ENCODE measurements around the gene TMEM44.

Gene TMEM44

GRCh38 chr3:194633349-194634004, at the start of gene TMEM44:
Gene TMEM44, minus strand, starts transcription at chr3:194633419. Its CDS starts 204 bp downstream, at chr3:194633215.
- DNase-seq (ENCODE audit: low read depth in 2 of 2), result peak; percentile 25 to 53

GRCh38 chr3:194682694-194683310, 49.6 kb upstream of the TMEM44 start:
- peak; percentile 51 to 58 for DNase-seq (ENCODE audit: low read depth in 2 of 2)

- no peak for DNase-seq (ENCODE audit: low read depth in 2 of 2)
These were observed 49.0 kb upstream of the TMEM44 start for GRCh38 chr3:194682189-194682693.

GRCh38 chr3:194680888-194681615, 47.8 kb upstream of the TMEM44 start:
- no peak for DNase-seq (ENCODE audit: low read depth in 2 of 2)

- no peak for DNase-seq (ENCODE audit: low read depth in 2 of 2)
These were observed 43.3 kb upstream of the TMEM44 start for GRCh38 chr3:194676471-194676870.

GRCh38 chr3:194675680-194676079, 42.5 kb upstream of the TMEM44 start:
- no peak for DNase-seq (ENCODE audit: low read depth in 2 of 2)

GRCh38 chr3:194675081-194675640, 41.9 kb upstream of the TMEM44 start:
- peak; percentile 61 to 66 for DNase-seq (ENCODE audit: low read depth in 2 of 2)

GRCh38 chr3:194673761-194674160, 40.5 kb upstream of the TMEM44 start:
- no peak for DNase-seq (ENCODE audit: low read depth in 2 of 2)

GRCh38 chr3:194672876-194673275, 39.7 kb upstream of the TMEM44 start:
- DNase-seq (ENCODE audit: low read depth in 2 of 2), result no peak

- DNase-seq (ENCODE audit: low read depth in 2 of 2), result peak; percentile 81 to 86
These were observed 38.9 kb upstream of the TMEM44 start, which contains the start of gene LSG1 for GRCh38 chr3:194671900-194672808. Gene LSG1, minus strand, starts transcription at chr3:194672191. Its CDS starts 29 bp downstream, at chr3:194672162.

- DNase-seq (ENCODE audit: low read depth in 2 of 2), result peak in 1 of 2 donors; percentile 12
These were observed 38.3 kb upstream of the TMEM44 start for GRCh38 chr3:194671511-194671899.

GRCh38 chr3:194667363-194667762, 34.1 kb upstream of the TMEM44 start:
- no peak for DNase-seq (ENCODE audit: low read depth in 2 of 2)

GRCh38 chr3:194664857-194665256, 31.6 kb upstream of the TMEM44 start:
- DNase-seq (ENCODE audit: low read depth in 2 of 2), result no peak

GRCh38 chr3:194661946-194662345, 28.7 kb upstream of the TMEM44 start:
- DNase-seq (ENCODE audit: low read depth in 2 of 2), result no peak

- no peak for DNase-seq (ENCODE audit: low read depth in 2 of 2)
These were observed 28.2 kb upstream of the TMEM44 start for GRCh38 chr3:194661374-194661773.

- DNase-seq (ENCODE audit: low read depth in 2 of 2), result no peak
These were observed 26.6 kb upstream of the TMEM44 start for GRCh38 chr3:194659778-194660177.

- no peak for DNase-seq (ENCODE audit: low read depth in 2 of 2)
These were observed 25.4 kb upstream of the TMEM44 start for GRCh38 chr3:194658477-194659242.

GRCh38 chr3:194657439-194657838, 24.2 kb upstream of the TMEM44 start:
- no peak for DNase-seq (ENCODE audit: low read depth in 2 of 2)

GRCh38 chr3:194654443-194654842, 21.2 kb upstream of the TMEM44 start:
- DNase-seq (ENCODE audit: low read depth in 2 of 2), result no peak

- no peak for DNase-seq (ENCODE audit: low read depth in 2 of 2)
These were observed 14.5 kb upstream of the TMEM44 start for GRCh38 chr3:194647747-194648146.
